ENCODE measurements around the gene DNAJA3.

Gene DNAJA3

GRCh38 chr16:4407543-4408322 lies 17.9 kb upstream of the DNAJA3 start:
- DNase-seq = no peak

GRCh38 chr16:4408323-4408690 lies 17.4 kb upstream of the DNAJA3 start:
- DNase-seq = no peak

DNA sequence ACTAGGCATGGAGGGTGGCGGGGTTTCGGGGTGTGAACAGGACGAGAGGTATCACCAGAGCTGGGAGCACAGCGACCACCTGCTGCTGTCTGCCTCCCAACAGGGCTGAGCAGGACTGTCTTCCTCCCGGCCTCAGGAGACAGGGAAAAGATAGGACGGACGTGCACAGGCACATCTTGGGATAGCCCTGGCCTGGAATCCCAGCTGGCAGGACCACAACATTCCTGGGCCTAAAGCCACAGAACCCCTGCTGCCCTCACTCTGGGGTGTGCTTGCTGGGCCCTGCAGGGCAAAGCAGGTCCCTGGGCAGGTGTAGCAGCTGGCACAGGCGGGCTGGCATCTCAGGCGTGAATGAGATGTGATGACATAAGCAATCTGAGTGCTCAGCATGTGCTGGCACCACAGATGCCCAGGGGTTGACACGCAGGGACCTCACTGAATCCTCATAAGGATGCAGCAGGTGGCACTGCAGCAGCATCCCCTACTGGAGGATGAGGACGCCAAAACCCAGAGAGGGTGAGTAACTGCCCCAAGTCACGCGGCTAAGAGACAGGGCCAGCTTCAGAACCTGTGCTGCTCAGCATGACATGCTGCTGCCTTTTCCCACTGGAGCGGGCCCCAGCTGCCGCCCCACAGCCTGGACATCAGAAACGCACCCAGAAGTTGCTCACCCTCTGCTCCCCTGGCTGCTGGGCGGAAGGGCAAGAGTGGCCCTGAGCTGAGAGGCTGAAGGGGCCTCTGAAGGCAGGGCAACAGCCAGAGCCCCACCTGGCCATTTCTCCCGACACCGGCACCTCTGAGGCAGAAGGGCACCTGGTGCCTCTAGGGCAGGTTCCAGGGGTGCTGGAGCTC lies 16.4 kb upstream of the DNAJA3 start:
- DNase-seq = no peak

GRCh38 chr16:4410335-4411075 lies 15.2 kb upstream of the DNAJA3 start:
- DNase-seq = no peak

- DNase-seq = no peak
Observed at GRCh38 chr16:4411684-4412083, 14.0 kb upstream of the DNAJA3 start.

GRCh38 chr16:4412159-4412558 lies 13.5 kb upstream of the DNAJA3 start:
- DNase-seq = no peak

DNA sequence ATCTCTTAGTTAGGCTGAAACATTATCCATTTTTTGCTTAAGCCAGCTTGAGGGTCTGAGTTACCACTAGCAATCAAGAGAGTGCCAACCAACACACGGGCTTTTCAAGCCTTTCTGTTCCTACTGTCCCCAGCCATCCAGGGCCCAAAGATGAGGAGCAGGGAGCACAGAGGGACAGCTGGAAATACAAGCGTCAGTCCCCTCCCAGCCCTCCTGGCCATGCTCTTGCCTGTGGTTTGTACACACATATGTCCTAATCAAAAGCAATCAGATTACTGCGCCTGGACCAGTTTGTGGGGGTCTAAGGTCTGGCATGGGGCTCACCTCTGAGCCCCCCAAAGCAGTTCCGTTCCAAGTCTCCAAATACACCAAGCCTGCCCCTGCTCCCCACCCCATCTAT lies 12.8 kb upstream of the DNAJA3 start:
- DNase-seq = no peak

- DNase-seq = peak; percentile 96
Observed at GRCh38 chr16:4414187-4414917, 11.3 kb upstream of the DNAJA3 start.

- peak; percentile 67 for DNase-seq
Observed at GRCh38 chr16:4415538-4416199, 10.0 kb upstream of the DNAJA3 start.

DNA sequence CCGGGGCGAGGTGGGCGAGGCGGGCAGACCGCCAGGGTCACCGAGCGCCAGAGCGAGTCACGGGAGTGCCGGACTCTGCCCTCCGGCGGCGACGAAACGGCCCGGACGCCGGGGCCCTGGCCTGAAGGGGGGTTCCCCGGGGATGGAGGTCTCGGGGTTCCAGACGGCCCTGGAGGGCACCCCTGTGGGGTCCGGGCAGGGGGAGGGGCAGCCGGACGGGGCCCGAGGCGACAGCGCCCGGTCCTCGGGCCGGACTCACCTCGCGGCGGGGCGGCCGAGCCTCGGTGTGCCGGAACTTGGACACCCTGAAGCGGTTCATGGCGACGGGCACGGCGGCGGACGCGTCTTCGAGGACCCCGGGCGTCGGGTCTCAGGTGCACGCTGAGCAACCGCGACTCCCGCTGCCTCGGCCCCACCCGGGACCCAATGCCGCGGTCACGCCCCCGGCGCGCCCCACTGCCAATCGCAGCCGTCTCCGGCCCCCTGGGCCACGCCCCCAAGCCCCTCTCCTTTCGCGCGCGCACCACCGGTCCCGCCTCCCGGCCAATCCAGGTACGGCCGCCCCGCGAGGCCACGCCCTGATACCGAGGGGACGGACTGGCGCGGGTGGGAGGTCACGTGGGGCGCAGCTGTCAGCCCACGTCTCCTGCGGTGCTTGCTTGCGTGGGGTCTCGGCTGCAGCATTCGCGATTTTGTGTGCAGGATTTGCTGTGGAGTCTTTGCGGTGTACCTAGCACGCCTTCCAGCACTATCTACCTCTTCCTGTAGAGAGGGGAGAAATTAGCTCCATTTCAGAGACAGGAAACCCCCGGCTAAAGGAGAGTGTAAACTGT lies 9.3 kb upstream of the DNAJA3 start, which contains the start of gene CORO7:
Gene CORO7, minus strand, starts transcription at position 397 of the 833 bp plus-strand sequence. Its CDS starts 78 bp downstream, at position 319.
- peak; percentile 98 for DNase-seq

- no peak for DNase-seq
Observed at GRCh38 chr16:4419402-4419959, 6.2 kb upstream of the DNAJA3 start.

- no peak for DNase-seq
Observed at GRCh38 chr16:4420505-4421105, 5.1 kb upstream of the DNAJA3 start.

DNA sequence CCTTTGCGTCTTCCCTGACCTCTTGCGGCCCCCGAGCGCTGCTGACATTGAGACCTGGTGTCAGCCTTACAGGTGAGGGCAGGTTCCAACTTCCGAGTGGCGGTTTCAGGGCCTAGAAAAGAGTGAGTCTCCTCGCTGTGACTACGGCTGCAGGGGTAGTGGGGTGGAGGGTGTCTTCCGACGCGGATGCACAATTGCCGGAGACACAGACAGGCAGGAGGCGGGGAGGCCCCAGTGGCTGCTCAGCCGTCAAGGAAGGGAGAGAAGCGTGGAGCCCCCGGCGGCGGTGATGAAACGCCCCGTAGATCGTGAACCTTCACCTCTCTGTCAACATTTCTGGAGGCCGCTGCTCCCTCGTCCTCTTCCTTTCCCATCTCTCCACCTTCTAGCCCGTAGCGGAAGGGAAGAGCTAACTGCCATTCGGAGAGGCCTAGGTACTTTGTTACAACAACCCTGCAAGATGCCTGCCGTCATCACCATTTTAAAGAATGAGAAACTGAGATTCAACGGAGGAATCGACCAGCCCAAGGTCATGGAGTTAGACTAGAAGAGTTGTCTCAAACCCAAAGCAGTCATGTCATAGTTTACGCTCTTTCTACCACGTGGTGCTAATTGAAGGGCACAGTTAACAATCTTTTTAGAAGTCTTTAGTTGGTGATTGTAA lies 485 bp downstream of the DNAJA3 start:
- peak; percentile 54 for DNase-seq

DNA sequence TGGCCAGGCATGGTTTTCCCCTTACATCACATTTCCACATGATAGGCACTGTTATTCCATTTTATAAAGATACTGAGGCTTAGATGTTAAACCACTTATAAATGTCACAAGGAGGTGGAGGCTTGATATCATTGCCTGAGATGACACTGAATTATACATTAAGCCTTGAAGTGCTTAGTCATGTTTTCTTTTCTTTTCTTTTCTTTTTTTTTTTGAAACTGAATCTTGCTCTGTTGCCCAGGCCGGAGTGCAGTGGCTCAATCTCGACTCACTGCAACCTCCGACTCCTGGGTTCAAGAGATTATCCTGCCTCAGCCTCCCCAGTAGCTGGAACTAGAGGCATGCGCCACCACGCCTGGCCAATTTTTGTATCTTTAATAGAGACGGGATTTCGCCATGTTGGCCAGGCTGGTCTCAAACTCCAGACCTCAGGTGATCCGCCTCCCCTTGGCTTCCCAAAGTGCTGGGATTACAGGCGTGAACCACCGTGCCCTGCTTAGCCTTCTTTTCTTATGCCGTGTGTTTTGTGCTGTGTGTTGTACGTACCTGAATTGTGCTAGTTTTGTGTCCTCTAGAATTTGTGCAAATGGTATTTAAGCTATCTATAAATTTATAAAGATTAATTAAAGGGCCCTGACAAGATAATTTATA lies 1.2 kb downstream of the DNAJA3 start:
- no peak for DNase-seq

DNA sequence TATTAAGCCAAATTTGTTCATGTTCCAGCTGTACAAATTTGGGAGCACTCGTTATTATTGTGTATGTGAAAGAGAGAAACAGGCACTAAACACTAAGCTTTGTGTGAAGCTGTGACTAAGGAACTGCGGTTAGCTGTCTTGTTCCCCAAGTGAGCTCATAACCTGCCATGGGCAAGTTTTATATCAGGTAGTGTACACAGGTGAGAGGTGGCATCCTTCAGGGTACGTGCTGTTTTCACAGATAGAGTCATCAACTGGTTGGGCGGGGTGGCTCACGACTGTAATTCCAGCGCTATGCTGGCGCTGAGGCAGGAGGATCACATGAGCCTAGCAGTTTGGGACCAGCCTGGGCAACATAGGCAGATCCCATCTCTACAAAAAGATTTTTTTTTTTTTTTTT lies 2.8 kb downstream of the DNAJA3 start:
- no peak for DNase-seq

DNA sequence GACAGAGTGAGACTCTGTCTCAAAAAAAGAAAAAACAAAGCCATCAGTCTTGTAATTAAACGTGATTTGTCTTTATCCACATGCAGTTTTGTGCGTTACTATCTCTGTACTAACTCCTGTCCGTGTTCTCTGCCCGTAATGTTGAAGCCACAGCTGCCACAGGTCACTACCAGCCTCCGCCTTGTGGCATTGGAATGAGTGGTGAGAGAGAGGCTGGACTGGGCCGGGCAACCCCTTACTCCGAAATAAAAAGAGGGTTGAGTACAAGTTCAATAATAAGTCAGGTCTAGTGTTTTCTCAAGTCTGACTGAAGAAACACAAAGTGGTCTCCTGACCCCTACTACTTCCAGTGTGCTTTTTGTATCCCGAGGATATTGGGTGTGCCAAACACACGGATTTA lies 5.4 kb downstream of the DNAJA3 start:
- no peak for DNase-seq

DNA sequence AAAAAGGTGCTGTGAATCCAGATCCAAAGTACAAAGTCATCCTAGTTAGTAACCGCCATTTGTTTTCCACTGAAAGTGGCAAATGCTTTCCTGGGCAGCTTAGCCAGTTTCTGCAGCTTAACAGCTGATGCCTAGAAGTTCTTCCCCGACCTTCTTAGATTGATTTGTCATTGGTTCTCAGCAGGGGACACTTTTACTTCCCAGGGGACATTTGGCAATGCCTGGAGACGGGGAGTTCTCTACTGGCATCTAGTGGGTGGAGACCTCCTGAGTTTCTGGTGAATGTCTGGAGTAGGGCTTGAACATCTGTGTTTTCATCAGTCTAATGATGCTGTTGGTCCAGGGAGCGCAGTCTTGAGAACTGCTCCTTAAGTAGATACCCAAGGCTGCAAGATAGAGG lies 7.6 kb downstream of the DNAJA3 start:
- no peak for DNase-seq

DNA sequence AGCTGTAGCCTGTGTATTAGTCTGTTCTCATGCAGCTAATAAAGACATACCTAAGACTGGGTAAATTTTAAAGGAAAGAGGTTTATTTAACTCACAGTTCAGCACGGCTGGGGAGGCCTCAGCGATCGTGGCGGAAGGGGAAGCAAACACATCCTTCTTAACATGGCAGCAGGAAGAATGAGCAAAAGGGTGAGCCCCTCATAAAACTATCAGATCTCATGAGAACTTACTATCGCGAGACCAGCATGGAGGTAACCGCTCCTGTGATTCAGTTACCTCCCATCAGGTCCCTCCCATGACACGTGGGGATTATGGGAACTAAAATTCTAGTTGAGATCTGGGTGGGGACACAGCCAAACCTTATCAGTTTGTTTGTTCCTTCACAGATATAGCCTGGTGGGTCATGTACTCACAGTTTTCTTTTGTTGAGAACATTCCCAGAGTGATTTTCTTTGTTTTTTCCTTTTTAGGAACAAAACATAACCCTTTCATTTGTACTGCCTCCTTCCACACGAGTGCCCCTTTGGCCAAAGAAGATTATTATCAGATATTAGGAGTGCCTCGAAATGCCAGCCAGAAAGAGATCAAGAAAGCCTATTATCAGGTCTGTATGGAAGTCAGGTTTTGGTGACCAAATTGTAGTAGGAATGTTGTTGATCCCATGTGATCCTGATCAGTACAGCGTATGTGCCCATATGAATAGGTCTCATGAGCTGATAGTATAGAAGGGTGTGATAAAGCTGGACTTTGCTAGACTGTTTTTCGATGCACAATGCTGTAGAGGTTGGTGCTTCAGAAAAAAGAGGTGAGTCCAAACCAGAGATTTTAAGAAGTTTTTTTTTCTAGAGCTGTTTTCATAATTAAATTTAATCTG lies 8.5 kb downstream of the DNAJA3 start:
- DNase-seq = no peak
